Uterus (tissue), 2 donors: ENCODE data around the gene SLC35D1.

Experiments
- CTCF ChIP-seq, 4 experiments: fragments of 200-600 bp in 2 of 4; fragments of 450-650 bp in 2 of 4; sonication (generic) in 2 of 4; IDR thresholded peaks; one replicate each; pipeline ENCODE4 v1.5.1; 2016 to 2019; ENCODE audit warnings: antibody characterized with exemption in 4 of 4, mild to moderate bottlenecking in 2 of 4, moderate library complexity in 1 of 4
- POLR2A ChIP-seq, 2 donors: fragments of 450-650 bp; IDR thresholded peaks; one replicate each; pipeline ENCODE4 v1.6.1; 2016; ENCODE audit warnings: antibody characterized with exemption in 2 of 2, mild to moderate bottlenecking in 1 of 2, moderate library complexity in 1 of 2

GRCh38 chr1:67103548-67103947 is 49.6 kb upstream of the SLC35D1 start:
- no peak for TF ChIP-seq POLR2A (IDR thresholded peaks at IDR 0.05)
- no peak for TF ChIP-seq CTCF (IDR thresholded peaks at IDR 0.05)
